Immature natural killer cell (primary cell): Measurements from ENCODE around the gene KDM1B. TPM values are rescaled to one million over a fixed set of nuclear protein-coding genes. Genes with fewer than 3 reads are reported as not detected.
A peak's percentile ranks its signal among the peaks of the same experiment; 100 is the strongest.
"Not testable (repeated sequence)": the region's sequence is repeated elsewhere in the genome, so short reads cannot be mapped to it uniquely, and the experiment has no call there.

ENCODE experiments used
- DNase-seq, 3 donors: peaks; one replicate each; pipeline ENCODE4 v3.0.0; 2022; ENCODE audit warnings: mixed read lengths in 1 of 3
- H3K27ac Mint-ChIP-seq, 6 donors: one replicate each; pipeline ENCODE4 v1.8.0; 2020; ENCODE audit warnings: mixed read lengths in 6 of 6, mild to moderate bottlenecking in 5 of 6, inconsistent platforms in 4 of 6, moderate library complexity in 3 of 6
- H3K27me3 Mint-ChIP-seq, 3 donors: one replicate each; pipeline ENCODE4 v1.8.0; 2020 to 2021; ENCODE audit warnings: low read depth in 3 of 3, mild to moderate bottlenecking in 3 of 3, mixed read lengths in 3 of 3, moderate library complexity in 3 of 3, inconsistent platforms in 1 of 3
- H3K36me3 Mint-ChIP-seq, 3 donors: one replicate each; pipeline ENCODE4 v1.8.0; 2020; ENCODE audit warnings: mixed read lengths in 3 of 3, inconsistent platforms in 2 of 3, mild to moderate bottlenecking in 2 of 3
- H3K4me1 Mint-ChIP-seq, 2 donors: one replicate each; pipeline ENCODE4 v1.8.0; 2020; ENCODE audit warnings: inconsistent platforms in 2 of 2, mild to moderate bottlenecking in 2 of 2, mixed read lengths in 2 of 2, moderate library complexity in 1 of 2
- H3K4me3 Mint-ChIP-seq, 5 donors: one replicate each; pipeline ENCODE4 v1.8.0; 2020; ENCODE audit warnings: mild to moderate bottlenecking in 5 of 5, mixed read lengths in 5 of 5, inconsistent platforms in 3 of 5, moderate library complexity in 3 of 5
- H3K9me3 Mint-ChIP-seq, 6 donors: one replicate each; pipeline ENCODE4 v1.8.0; 2020; ENCODE audit warnings: mild to moderate bottlenecking in 6 of 6, mixed read lengths in 6 of 6, inconsistent platforms in 4 of 6, moderate library complexity in 3 of 6
- polyA plus RNA-seq, 3 donors: library from polyadenylated mRNA; unstranded; fragments of 300-500 nt; fragmentation: Illumina TruSeq; gene quantifications; one replicate each; pipeline ENCODE4 v1.2.3, GENCODE V29; 2021

KDM1B gene
- polyA plus RNA-seq, 3 donors from 2014 or later = 0.05 to 1.3 (median 0.83) TPM

- peak overlapping the region in 1 of 6 donors; percentile 17 for H3K27ac Mint-ChIP-seq
- H3K36me3 Mint-ChIP-seq = peaks cover 19 to 41% (median 19%) of the 10 kb centered on the region in 3 donors
- H3K9me3 Mint-ChIP-seq = no peaks in the 10 kb centered on the region
- peaks cover 0 to 2% of the 10 kb centered on the region in 2 donors for H3K4me1 Mint-ChIP-seq
- no peak for DNase-seq
- no peak overlapping the region for H3K4me3 Mint-ChIP-seq
- H3K27me3 Mint-ChIP-seq = no peaks in the 10 kb centered on the region
Observed at GRCh38 chr6:18161431-18161830, 6.2 kb downstream of the KDM1B start.

GRCh38 chr6:18162401-18162800 is 7.2 kb downstream of the KDM1B start:
- Mint-ChIP-seq H3K27ac (no peak overlapping the region), H3K27me3 (no peaks in the 10 kb centered on the region), H3K36me3 (peaks cover 19 to 41% (median 19%) of the 10 kb centered on the region in 3 donors), H3K9me3 (no peaks in the 10 kb centered on the region), H3K4me1 (no peaks in the 10 kb centered on the region), H3K4me3 (no peak overlapping the region)
- no peak for DNase-seq

GRCh38 chr6:18165751-18166150 is 10.5 kb downstream of the KDM1B start:
- Mint-ChIP-seq H3K27me3 (no peaks in the 10 kb centered on the region), H3K36me3 (peaks cover 28 to 54% (median 29%) of the 10 kb centered on the region in 3 donors)

GRCh38 chr6:18166312-18167036 is 11.3 kb downstream of the KDM1B start:
- no peaks in the 10 kb centered on the region for H3K4me1 Mint-ChIP-seq
- no peaks in the 10 kb centered on the region for H3K27me3 Mint-ChIP-seq
- no peak for DNase-seq
- no peaks in the 10 kb centered on the region for H3K9me3 Mint-ChIP-seq
- peaks cover 23 to 53% (median 28%) of the 10 kb centered on the region in 3 donors for H3K36me3 Mint-ChIP-seq
- H3K27ac Mint-ChIP-seq = no peak overlapping the region
- no peak overlapping the region for H3K4me3 Mint-ChIP-seq

More at GRCh38 chr6:18165751-18166150, 10.5 kb downstream of the KDM1B start:
- Mint-ChIP-seq H3K4me1 (no peaks in the 10 kb centered on the region), H3K4me3 (no peak overlapping the region), H3K9me3 (no peaks in the 10 kb centered on the region), H3K27ac (no peak overlapping the region)
- DNase-seq = no peak

GRCh38 chr6:18168264-18168663 is 13.0 kb downstream of the KDM1B start:
- H3K4me1 Mint-ChIP-seq = no peaks in the 10 kb centered on the region

GRCh38 chr6:18171871-18172270 is 16.6 kb downstream of the KDM1B start:
- H3K27me3 Mint-ChIP-seq = no peaks in the 10 kb centered on the region
- H3K4me1 Mint-ChIP-seq = peaks cover 0 to 11% of the 10 kb centered on the region in 2 donors
- no peak overlapping the region for H3K27ac Mint-ChIP-seq
- DNase-seq = no peak
- no peaks in the 10 kb centered on the region for H3K9me3 Mint-ChIP-seq
- H3K36me3 Mint-ChIP-seq = peaks cover 20 to 62% (median 58%) of the 10 kb centered on the region in 3 donors
- no peak overlapping the region for H3K4me3 Mint-ChIP-seq

More at GRCh38 chr6:18168264-18168663, 13.0 kb downstream of the KDM1B start:
- H3K9me3 Mint-ChIP-seq = no peaks in the 10 kb centered on the region
- no peak for DNase-seq
- no peak overlapping the region for H3K4me3 Mint-ChIP-seq
- H3K27me3 Mint-ChIP-seq = no peaks in the 10 kb centered on the region
- H3K36me3 Mint-ChIP-seq = peaks cover 18 to 41% (median 27%) of the 10 kb centered on the region in 3 donors
- H3K27ac Mint-ChIP-seq = no peak overlapping the region

- H3K27me3 Mint-ChIP-seq, H3K4me3 Mint-ChIP-seq, H3K9me3 Mint-ChIP-seq, DNase-seq: not testable (repeated sequence)
- peaks cover 3 to 11% of the 10 kb centered on the region in 2 donors for H3K4me1 Mint-ChIP-seq
- H3K27ac Mint-ChIP-seq = peak overlapping the region in 1 of 6 donors; percentile 7
- H3K36me3 Mint-ChIP-seq = peaks cover 14 to 57% (median 45%) of the 10 kb centered on the region in 3 donors
Observed at GRCh38 chr6:18176198-18176597, 21.0 kb downstream of the KDM1B start.

- Mint-ChIP-seq H3K9me3 (no peaks in the 10 kb centered on the region), H3K36me3 (peaks cover 18 to 53% (median 49%) of the 10 kb centered on the region in 3 donors), H3K4me1 (peaks cover 3 to 11% of the 10 kb centered on the region in 2 donors), H3K4me3 (no peak overlapping the region), H3K27me3 (no peaks in the 10 kb centered on the region), H3K27ac (no peak overlapping the region)
- DNase-seq = no peak
Observed at GRCh38 chr6:18177286-18177965, 22.2 kb downstream of the KDM1B start.

- peak overlapping the region in 1 of 6 donors; percentile 78 for H3K27ac Mint-ChIP-seq
- H3K9me3 Mint-ChIP-seq = no peaks in the 10 kb centered on the region
- H3K4me1 Mint-ChIP-seq = peaks cover 3 to 11% of the 10 kb centered on the region in 2 donors
- H3K4me3 Mint-ChIP-seq = no peak overlapping the region
- H3K36me3 Mint-ChIP-seq = peaks cover 14 to 55% (median 50%) of the 10 kb centered on the region in 3 donors
- DNase-seq = no peak
- no peaks in the 10 kb centered on the region for H3K27me3 Mint-ChIP-seq
Observed at GRCh38 chr6:18178960-18179615, 23.9 kb downstream of the KDM1B start.

GRCh38 chr6:18179770-18180356 is 24.6 kb downstream of the KDM1B start:
- Mint-ChIP-seq H3K27ac (peak overlapping the region in 1 of 6 donors; percentile 78), H3K4me3 (no peak overlapping the region), H3K9me3 (no peaks in the 10 kb centered on the region), H3K27me3 (no peaks in the 10 kb centered on the region), H3K36me3 (peaks cover 16 to 48% (median 44%) of the 10 kb centered on the region in 3 donors), H3K4me1 (peaks cover 3 to 11% of the 10 kb centered on the region in 2 donors)
- DNase-seq = no peak

- Mint-ChIP-seq H3K27ac (peak overlapping the region in 1 of 6 donors; percentile 5), H3K4me1 (no peaks in the 10 kb centered on the region), H3K4me3 (no peak overlapping the region), H3K27me3 (no peaks in the 10 kb centered on the region), H3K36me3 (peaks cover 17 to 44% (median 32%) of the 10 kb centered on the region in 3 donors), H3K9me3 (no peaks in the 10 kb centered on the region)
- no peak for DNase-seq
Observed at GRCh38 chr6:18182568-18182967, 27.3 kb downstream of the KDM1B start.

- H3K27ac Mint-ChIP-seq = no peak overlapping the region
- H3K4me3 Mint-ChIP-seq = no peak overlapping the region
- no peaks in the 10 kb centered on the region for H3K4me1 Mint-ChIP-seq
- H3K9me3 Mint-ChIP-seq = no peaks in the 10 kb centered on the region
- H3K27me3 Mint-ChIP-seq = no peaks in the 10 kb centered on the region
- H3K36me3 Mint-ChIP-seq = peaks cover 15 to 43% (median 35%) of the 10 kb centered on the region in 3 donors
- no peak for DNase-seq
Observed at GRCh38 chr6:18183766-18184165, 28.5 kb downstream of the KDM1B start.

GRCh38 chr6:18185624-18186023 is 30.4 kb downstream of the KDM1B start:
- H3K36me3 Mint-ChIP-seq = peaks cover 13 to 40% (median 38%) of the 10 kb centered on the region in 3 donors
- H3K4me1 Mint-ChIP-seq = no peaks in the 10 kb centered on the region
- no peaks in the 10 kb centered on the region for H3K27me3 Mint-ChIP-seq
- H3K27ac Mint-ChIP-seq = no peak overlapping the region
- H3K9me3 Mint-ChIP-seq = no peaks in the 10 kb centered on the region
- H3K4me3 Mint-ChIP-seq = no peak overlapping the region
- no peak for DNase-seq
